Measurements from ENCODE around the gene IGFL1.
"Not testable (repeated sequence)": the region's sequence is repeated elsewhere in the genome, so short reads cannot be mapped to it uniquely, and the experiment has no call there.

The IGFL1 gene

GRCh38 chr19:46225558-46226004 lies 4.0 kb upstream of the IGFL1 start:
- DNase-seq (ENCODE audit: low spot score): no peak

- no peak for DNase-seq (ENCODE audit: low spot score)
Observed at GRCh38 chr19:46226438-46226973, 3.0 kb upstream of the IGFL1 start.

GRCh38 chr19:46232029-46232428 lies 2.5 kb downstream of the IGFL1 start:
- DNase-seq (ENCODE audit: low spot score): peak; percentile 27

- DNase-seq (ENCODE audit: low spot score): no peak
Observed at GRCh38 chr19:46232468-46232867, 2.9 kb downstream of the IGFL1 start.

GRCh38 chr19:46232938-46233621 lies 3.5 kb downstream of the IGFL1 start:
- no peak for DNase-seq (ENCODE audit: low spot score)

- not testable (repeated sequence) for DNase-seq (ENCODE audit: low spot score)
Observed at GRCh38 chr19:46233871-46234270, 4.3 kb downstream of the IGFL1 start.

GRCh38 chr19:46238141-46238540 lies 8.6 kb downstream of the IGFL1 start:
- DNase-seq (ENCODE audit: low spot score): not testable (repeated sequence)

- no peak for DNase-seq (ENCODE audit: low spot score)
Observed at GRCh38 chr19:46239193-46240024, 9.9 kb downstream of the IGFL1 start.

- no peak for DNase-seq (ENCODE audit: low spot score)
Observed at GRCh38 chr19:46240693-46241092, 11.2 kb downstream of the IGFL1 start.

- no peak for DNase-seq (ENCODE audit: low spot score)
Observed at GRCh38 chr19:46241626-46242025, 12.1 kb downstream of the IGFL1 start.

GRCh38 chr19:46243081-46243654 lies 13.6 kb downstream of the IGFL1 start:
- DNase-seq (ENCODE audit: low spot score): not testable (repeated sequence)

GRCh38 chr19:46250076-46250735 lies 20.7 kb downstream of the IGFL1 start:
- DNase-seq (ENCODE audit: low spot score): no peak

GRCh38 chr19:46251416-46251815 lies 21.9 kb downstream of the IGFL1 start:
- DNase-seq (ENCODE audit: low spot score): no peak

GRCh38 chr19:46254776-46255175 lies 25.2 kb downstream of the IGFL1 start:
- no peak for DNase-seq (ENCODE audit: low spot score)

- DNase-seq (ENCODE audit: low spot score): no peak
Observed at GRCh38 chr19:46256855-46257254, 27.3 kb downstream of the IGFL1 start.

GRCh38 chr19:46261501-46261900 lies 32.0 kb downstream of the IGFL1 start:
- not testable (repeated sequence) for DNase-seq (ENCODE audit: low spot score)

GRCh38 chr19:46262684-46263296 lies 33.2 kb downstream of the IGFL1 start:
- not testable (repeated sequence) for DNase-seq (ENCODE audit: low spot score)

- DNase-seq (ENCODE audit: low spot score): not testable (repeated sequence)
Observed at GRCh38 chr19:46264801-46265200, 35.3 kb downstream of the IGFL1 start.

- DNase-seq (ENCODE audit: low spot score): peak; percentile 77
Observed at GRCh38 chr19:46265217-46265828, 35.8 kb downstream of the IGFL1 start.

- no peak for DNase-seq (ENCODE audit: low spot score)
Observed at GRCh38 chr19:46269101-46269500, 39.6 kb downstream of the IGFL1 start.
